Stomach smooth muscle (tissue), 2 donors: ENCODE results near the gene KMT2C.
"Not testable (repeated sequence)": the region's sequence is repeated elsewhere in the genome, so short reads cannot be mapped to it uniquely, and the experiment has no call there.

Experiments used
- H3K27ac ChIP-seq: one replicate; pipeline ENCODE4 v1.7.0; 2013; ENCODE audit warnings: mild to moderate bottlenecking, low read length, inconsistent platforms
- H3K27me3 ChIP-seq, 2 donors: one replicate each; pipeline ENCODE4 v1.7.0; 2013; ENCODE audit warnings: low read length in 2 of 2; ENCODE audit not compliant: insufficient read depth in 2 of 2, control insufficient read depth in 1 of 2
- H3K36me3 ChIP-seq, 2 donors: one replicate each; pipeline ENCODE4 v1.7.0; 2013; ENCODE audit warnings: low read length in 2 of 2; ENCODE audit not compliant: control insufficient read depth in 2 of 2, insufficient read depth in 2 of 2
- H3K4me1 ChIP-seq: one replicate; pipeline ENCODE4 v1.7.0; 2013; ENCODE audit warnings: low read length; ENCODE audit not compliant: control insufficient read depth, insufficient read depth
- H3K4me3 ChIP-seq, 2 donors: one replicate each; pipeline ENCODE4 v1.7.0; 2013; ENCODE audit warnings: low read length in 2 of 2
- H3K9ac ChIP-seq, 2 donors: one replicate each; pipeline ENCODE4 v1.7.0; 2013; ENCODE audit warnings: low read length in 2 of 2, mild to moderate bottlenecking in 1 of 2
- H3K9me3 ChIP-seq, 2 donors: one replicate each; pipeline ENCODE4 v1.7.0; 2013; ENCODE audit warnings: low read length in 2 of 2; ENCODE audit not compliant: control insufficient read depth in 2 of 2
- donor health status: healthy.
- donor health status: Pancreatic carcinoma.

Gene KMT2C

DNA sequence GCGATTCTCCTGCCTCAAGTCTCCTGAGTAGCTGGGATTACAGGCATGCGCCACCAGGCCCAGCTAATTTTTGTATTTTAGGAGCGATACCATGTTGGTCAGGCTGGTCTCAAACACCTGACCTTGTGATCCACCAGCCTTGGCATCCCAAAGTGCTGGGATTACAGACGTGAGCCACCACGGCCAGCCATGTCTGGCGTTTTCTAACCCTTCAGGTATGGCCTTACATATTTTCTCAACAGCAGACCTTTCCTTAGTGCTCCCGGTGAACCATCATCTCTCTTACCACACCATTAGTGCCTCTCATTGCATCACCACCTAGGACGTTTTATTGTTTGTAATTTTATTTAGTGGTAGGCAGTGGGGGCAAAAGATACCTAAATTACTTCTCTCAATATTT lies 194.5 kb downstream of the KMT2C start:
- not testable (repeated sequence) for H3K9me3 ChIP-seq, H3K4me3 ChIP-seq, H3K9ac ChIP-seq, H3K27me3 ChIP-seq, H3K27ac ChIP-seq, H3K4me1 ChIP-seq, H3K36me3 ChIP-seq

DNA sequence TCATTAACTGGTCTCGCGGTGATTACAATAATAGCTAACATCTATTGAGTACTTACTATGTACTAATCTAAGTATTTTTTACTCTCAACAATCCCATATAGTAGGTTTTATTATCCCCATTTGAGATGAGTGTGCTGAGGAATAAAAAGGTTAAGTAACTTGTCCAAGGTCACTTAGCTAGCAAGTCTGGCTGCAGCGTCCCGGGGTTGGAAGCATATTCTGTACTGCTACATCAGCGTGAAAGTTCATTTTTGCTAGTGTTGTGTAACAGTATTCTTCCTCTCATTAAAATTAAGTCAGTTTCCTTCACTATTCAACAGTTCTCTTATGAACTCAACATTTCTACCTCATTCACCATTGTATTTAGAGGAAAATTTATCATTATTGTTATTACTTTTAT lies 199.5 kb downstream of the KMT2C start:
- H3K9ac ChIP-seq, H3K27me3 ChIP-seq, H3K27ac ChIP-seq, H3K4me3 ChIP-seq, H3K9me3 ChIP-seq, H3K36me3 ChIP-seq, H3K4me1 ChIP-seq: not testable (repeated sequence)

DNA sequence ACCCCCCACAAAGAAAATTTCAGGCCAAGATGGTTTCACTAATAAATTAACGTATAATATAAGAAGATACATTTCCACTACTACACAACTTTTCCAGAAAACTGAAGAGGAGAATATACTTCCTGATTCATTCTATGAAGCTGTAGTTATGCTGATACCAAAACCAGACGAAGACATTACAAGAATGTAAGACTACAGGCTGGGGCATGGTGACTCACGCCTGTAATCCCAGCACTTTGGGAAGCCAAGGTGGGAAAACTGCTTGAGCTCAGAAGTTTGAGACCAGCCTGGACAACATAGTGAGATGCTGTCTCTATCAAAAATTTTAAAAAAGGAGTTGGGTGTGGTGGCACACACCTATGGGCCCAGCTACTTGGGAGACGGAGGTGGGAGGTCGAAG lies 201.4 kb downstream of the KMT2C start:
- H3K27me3 ChIP-seq, H3K36me3 ChIP-seq, H3K4me1 ChIP-seq, H3K9me3 ChIP-seq, H3K27ac ChIP-seq, H3K4me3 ChIP-seq, H3K9ac ChIP-seq: not testable (repeated sequence)

DNA sequence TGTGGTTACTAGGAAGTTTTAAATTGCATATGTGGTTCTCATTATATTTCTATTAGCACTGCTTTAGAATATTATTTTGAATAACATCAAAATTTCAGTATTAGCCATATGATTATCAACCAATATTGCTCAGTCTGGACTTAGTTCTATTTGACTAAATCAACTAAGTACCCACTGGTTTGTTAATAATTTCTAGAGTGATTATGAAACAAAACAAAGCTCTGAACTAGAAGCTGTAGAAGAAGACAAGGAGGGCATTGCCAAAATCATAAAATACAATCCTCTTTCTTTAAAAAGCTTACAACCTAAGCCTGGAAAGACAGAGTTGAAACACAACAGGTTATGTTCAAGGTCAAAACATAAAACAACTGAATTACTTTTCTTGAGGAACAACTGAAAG lies 204.7 kb downstream of the KMT2C start:
- H3K9ac ChIP-seq: no peak overlapping the region
- H3K36me3 ChIP-seq: peaks cover 0 to 2% of the 10 kb centered on the region in 2 donors
- H3K4me3 ChIP-seq: no peak overlapping the region
- H3K27me3 ChIP-seq: no peaks in the 10 kb centered on the region
- no peak overlapping the region for H3K27ac ChIP-seq
- H3K9me3 ChIP-seq: no peaks in the 10 kb centered on the region
- H3K4me1 ChIP-seq: no peaks in the 10 kb centered on the region

DNA sequence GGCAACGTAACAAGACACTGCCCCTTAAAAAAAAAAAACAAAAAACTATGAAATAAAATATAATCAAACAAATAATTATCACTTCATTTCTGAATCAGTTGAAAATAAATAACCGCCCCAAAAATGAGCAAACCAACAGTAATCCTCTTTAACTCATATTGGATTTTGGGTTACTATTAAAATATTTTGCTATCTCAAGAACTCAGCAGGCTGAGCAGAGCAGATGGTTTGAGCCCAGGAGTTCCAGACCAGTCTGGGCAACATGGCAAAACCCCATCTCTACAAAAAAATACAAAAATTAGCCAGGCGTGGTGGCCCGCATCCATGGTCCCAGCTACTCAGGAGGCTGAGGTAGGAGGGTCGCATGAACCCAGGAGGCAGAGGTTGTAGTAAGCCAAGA lies 216.2 kb downstream of the KMT2C start:
- H3K9ac ChIP-seq, H3K27me3 ChIP-seq, H3K27ac ChIP-seq, H3K36me3 ChIP-seq, H3K9me3 ChIP-seq, H3K4me3 ChIP-seq, H3K4me1 ChIP-seq: not testable (repeated sequence)

DNA sequence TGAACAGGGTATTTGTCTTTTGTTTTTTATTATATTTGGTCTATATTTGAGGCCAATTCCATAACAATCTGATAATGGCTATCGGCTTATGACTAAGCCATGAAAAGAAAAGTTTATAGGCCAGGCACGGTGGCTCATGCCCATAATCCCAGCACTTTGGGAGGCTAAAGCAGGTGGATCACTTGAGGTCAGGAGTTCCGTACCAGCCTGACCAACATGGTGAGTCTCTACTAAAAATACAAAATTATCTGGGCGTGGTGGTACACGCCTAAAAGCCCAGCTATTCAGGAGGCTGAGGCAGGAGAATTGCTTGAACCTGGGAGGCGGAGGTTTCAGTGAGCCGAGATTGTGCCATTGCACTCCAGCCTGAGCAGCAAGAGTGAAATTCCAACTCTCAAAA lies 227.0 kb downstream of the KMT2C start:
- H3K27me3 ChIP-seq, H3K4me1 ChIP-seq, H3K9me3 ChIP-seq, H3K4me3 ChIP-seq, H3K9ac ChIP-seq, H3K27ac ChIP-seq: not testable (repeated sequence)
- H3K36me3 ChIP-seq: peaks cover 2 to 11% of the 10 kb centered on the region in 2 donors

DNA sequence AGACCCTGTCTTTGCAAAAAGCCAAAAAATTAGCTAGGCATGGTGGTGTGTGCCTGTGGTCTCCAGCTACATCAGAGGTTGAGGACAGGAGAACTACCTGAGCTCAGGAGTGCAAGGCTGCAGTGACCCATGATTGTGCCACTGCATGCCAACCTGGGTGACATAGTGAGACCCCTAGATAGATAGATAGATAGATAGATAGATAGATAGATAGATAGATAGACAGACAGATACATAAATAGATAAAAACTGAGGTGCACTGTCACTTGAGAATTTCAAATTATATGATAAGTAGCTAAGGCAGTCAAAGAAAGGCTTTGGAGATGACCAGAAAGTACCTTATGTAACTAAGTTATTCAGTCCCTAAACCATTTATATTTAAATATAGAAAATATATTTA lies 231.4 kb downstream of the KMT2C start:
- not testable (repeated sequence) for H3K9me3 ChIP-seq, H3K4me1 ChIP-seq, H3K4me3 ChIP-seq, H3K27me3 ChIP-seq, H3K9ac ChIP-seq, H3K27ac ChIP-seq
- H3K36me3 ChIP-seq: peaks cover 0 to 14% of the 10 kb centered on the region in 2 donors

DNA sequence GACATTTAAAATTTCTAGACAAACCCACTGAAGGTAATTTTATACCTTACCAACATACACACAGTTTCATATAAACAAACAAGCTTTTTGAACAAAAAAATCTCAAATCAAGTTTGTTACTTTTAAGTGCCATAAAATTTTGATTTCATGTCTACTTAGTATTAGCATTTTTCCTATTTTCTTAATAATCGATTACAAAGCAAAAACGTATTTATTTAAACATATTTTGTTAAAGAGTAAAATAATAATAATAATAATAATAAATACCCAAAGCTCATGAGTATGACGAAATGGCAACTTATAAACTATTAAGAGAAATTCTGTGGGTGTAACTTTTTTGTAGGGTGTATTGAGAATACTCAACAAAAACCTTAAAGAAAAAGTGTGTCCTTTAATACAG lies 232.7 kb downstream of the KMT2C start:
- Histone ChIP-seq H3K9me3 (no peaks in the 10 kb centered on the region), H3K27ac (no peak overlapping the region), H3K27me3 (no peaks in the 10 kb centered on the region), H3K4me3 (no peak overlapping the region), H3K9ac (no peak overlapping the region), H3K36me3 (peaks cover 3 to 21% of the 10 kb centered on the region in 2 donors), H3K4me1 (no peaks in the 10 kb centered on the region)

DNA sequence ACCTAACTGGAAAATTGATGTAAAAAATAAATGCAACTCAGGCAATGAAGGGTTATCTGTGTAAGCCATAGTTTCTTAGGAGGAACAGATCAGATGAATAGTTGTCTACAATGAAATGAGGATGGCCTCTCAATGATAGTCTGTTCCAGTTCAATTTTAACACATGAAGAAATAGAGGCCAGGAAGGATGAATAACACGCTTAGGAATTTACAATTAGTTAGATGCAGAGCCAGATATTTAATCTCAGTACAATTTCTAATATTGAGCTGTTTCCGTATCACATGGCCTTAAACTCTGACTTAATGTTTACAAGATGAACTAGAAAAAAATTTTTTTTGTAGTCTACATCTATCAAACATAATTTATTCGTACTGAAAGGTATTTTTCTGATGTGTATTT lies 233.7 kb downstream of the KMT2C start:
- H3K9ac ChIP-seq: no peak overlapping the region
- H3K9me3 ChIP-seq: no peaks in the 10 kb centered on the region
- no peak overlapping the region for H3K4me3 ChIP-seq
- H3K27ac ChIP-seq: no peak overlapping the region
- H3K36me3 ChIP-seq: peaks cover 3 to 24% of the 10 kb centered on the region in 2 donors
- no peaks in the 10 kb centered on the region for H3K27me3 ChIP-seq
- H3K4me1 ChIP-seq: no peaks in the 10 kb centered on the region

DNA sequence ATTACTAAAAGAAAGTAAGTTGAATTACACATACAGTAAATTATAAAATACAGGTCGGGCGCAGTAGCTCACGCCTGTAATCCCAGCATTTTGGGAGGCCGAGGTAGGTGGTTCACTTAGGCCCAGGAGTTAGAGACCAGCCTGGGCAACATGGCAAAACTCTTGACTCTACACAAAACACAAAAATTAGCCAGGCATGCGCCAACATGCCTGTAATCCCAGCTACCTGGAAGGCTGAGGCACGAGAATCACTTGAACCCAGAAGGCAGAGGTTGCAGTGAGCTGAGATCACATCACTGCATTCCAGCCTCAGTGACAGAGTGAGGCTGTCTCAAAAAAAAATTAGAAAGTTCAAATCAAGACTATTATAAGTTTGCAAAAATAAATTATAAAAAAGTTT lies 235.4 kb downstream of the KMT2C start:
- H3K4me3 ChIP-seq: no peak overlapping the region
- H3K27me3 ChIP-seq: no peaks in the 10 kb centered on the region
- no peak overlapping the region for H3K27ac ChIP-seq
- no peak overlapping the region for H3K9ac ChIP-seq
- peaks cover 8 to 24% of the 10 kb centered on the region in 2 donors for H3K36me3 ChIP-seq
- no peaks in the 10 kb centered on the region for H3K9me3 ChIP-seq
- no peaks in the 10 kb centered on the region for H3K4me1 ChIP-seq

DNA sequence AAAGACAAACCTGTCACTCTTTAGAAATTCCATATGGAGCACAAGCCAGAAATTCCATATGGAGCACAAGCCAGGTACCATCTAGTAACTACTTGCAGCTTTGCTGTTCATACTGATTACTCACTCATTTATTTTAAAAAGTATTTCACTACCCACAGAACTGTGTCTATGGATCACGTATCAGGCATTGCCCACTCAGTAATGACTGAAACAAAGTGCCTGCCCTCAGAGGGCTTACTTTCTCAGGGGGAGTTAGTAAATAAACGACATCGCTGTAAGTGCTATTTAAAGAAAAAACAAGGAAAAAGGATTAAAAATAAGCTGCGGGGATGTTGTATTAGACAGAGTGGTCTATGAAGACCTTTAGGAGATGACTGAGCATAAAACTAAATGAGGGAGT lies 239.4 kb downstream of the KMT2C start:
- Histone ChIP-seq H3K9ac (no peak overlapping the region), H3K9me3 (no peaks in the 10 kb centered on the region), H3K4me1 (no peaks in the 10 kb centered on the region), H3K4me3 (no peak overlapping the region), H3K27ac (no peak overlapping the region), H3K36me3 (peaks cover 21 to 39% of the 10 kb centered on the region in 2 donors), H3K27me3 (no peaks in the 10 kb centered on the region)

DNA sequence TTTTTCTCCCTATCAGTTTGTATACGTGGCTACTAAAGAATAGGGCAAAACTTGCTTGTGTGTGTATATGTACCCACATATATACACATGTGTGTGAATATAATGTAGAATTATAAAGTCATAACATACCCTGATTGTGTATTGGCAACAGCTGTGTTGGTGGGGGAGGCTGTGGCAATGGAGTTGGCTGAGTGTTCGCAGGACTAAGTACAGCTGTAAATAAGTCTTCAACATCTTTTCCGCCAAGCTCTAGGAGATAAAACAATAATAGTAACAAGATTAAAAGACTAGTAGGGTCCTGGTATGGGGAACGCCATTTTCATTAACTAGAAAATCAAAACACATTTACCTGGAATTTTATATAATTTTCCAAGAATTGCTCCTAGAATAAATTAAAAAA lies 241.9 kb downstream of the KMT2C start:
- Histone ChIP-seq H3K4me1 (no peaks in the 10 kb centered on the region), H3K4me3 (no peak overlapping the region), H3K27me3 (no peaks in the 10 kb centered on the region), H3K9me3 (no peaks in the 10 kb centered on the region), H3K27ac (no peak overlapping the region), H3K9ac (no peak overlapping the region), H3K36me3 (peaks cover 25 to 45% of the 10 kb centered on the region in 2 donors)
